Colon (tissue), 2 donors: ENCODE data around the gene CLCN7.

Experiments
- FAIRE-seq: peaks from 2 replicates; lab custom pipeline; 2012; peaks lifted over from hg19 to GRCh38; lab: Jason Lieb, UNC
- donor health status: control.
- donor health status: control.

Gene CLCN7

GRCh38 chr16:1464196-1464893 lies 10.5 kb downstream of the CLCN7 start:
- no peak for FAIRE-seq

GRCh38 chr16:1461146-1461545 lies 13.7 kb downstream of the CLCN7 start:
- FAIRE-seq, result no peak

DNA sequence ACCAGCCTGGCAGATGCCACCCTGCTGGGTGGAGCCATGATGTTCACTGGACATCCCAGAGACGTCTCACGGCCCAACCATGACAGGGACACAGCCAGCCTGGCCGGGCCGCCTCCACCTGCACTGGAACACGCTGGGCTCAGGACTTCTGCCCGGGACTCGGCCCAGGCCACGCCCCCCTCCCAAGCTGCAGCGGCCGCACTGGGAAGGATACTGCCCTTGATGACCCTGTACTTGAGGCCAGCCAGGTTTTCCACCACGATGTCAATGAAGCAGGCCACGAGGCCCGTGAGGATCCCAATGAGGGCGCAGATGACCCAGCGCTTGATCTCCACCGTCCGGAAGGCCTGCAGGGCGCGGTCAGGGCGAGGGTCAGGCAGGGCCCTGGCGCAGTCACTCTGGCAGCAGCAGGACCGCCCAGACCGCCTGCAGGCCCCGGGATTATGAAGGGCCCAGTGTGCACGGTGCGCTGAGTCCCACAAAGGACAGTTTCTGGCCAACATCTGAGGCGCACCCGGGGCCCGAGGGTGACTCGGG lies 14.2 kb downstream of the CLCN7 start:
- FAIRE-seq, result no peak

DNA sequence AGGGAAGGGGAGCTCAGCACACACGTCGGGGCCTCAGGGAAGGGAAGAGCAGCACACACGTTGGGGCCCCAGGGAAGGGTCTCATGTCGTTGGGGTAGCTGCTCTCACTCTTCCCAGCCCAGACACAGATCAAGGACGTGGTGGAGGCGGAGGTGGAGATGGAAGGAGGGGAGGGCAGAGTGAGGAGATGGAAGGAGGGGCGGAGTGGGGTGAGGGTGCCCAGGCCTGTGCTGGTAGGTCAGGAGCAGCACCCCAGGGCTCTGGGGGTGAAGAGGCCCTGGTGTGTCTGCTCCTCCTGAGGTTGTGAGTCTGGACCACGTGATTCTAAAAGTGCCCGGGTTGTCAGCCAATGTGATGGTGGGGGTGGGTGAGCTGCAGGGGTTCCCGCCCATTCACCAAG lies 14.9 kb downstream of the CLCN7 start:
- FAIRE-seq, result no peak

DNA sequence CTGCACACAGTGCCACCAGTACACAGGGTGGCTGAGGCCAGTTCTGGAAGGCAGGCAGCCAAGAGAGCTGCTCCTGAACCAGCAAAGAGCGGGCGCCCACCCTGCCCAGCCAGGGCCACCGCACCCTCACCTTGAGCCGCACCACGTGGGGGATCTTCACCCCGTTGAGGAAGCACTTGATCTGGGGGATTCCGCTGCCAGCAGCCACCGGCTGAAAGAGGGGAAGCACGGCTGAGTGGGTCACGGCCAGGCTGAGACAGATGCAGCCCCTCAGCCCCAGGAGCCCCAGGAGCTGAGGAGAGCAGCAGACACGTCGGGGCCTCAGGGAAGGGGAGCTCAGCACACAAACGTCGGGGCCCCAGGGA lies 15.9 kb downstream of the CLCN7 start:
- no peak for FAIRE-seq

DNA sequence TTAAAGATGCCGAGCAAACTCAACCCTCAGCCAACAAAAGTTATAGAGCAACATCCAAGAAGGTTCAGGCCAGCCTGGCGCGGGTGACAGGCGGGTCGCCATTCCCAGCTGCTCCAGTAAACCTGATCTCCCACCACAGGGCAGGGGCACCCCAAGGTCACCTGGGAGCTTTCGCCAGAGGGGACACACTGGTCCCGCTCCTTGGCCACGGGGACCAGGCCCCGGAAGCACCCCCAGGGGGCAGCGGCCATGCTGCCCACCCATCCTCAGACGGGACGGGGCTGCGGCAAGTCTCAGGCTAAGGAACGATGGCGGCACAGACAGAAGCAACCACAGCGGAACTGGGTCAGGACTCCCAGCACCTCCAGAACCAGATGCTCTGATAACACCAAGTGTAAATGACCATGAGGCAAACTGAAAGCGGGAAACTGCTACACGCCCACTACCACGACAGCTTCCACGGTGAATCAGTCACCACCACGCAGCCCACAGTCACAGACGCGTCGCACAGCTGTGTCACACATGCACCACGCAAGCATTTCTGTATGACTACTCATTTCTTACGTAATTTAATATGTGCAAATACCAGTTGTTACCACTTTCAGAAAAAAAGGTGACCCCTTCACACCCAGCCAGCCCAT lies 16.4 kb downstream of the CLCN7 start:
- no peak for FAIRE-seq

DNA sequence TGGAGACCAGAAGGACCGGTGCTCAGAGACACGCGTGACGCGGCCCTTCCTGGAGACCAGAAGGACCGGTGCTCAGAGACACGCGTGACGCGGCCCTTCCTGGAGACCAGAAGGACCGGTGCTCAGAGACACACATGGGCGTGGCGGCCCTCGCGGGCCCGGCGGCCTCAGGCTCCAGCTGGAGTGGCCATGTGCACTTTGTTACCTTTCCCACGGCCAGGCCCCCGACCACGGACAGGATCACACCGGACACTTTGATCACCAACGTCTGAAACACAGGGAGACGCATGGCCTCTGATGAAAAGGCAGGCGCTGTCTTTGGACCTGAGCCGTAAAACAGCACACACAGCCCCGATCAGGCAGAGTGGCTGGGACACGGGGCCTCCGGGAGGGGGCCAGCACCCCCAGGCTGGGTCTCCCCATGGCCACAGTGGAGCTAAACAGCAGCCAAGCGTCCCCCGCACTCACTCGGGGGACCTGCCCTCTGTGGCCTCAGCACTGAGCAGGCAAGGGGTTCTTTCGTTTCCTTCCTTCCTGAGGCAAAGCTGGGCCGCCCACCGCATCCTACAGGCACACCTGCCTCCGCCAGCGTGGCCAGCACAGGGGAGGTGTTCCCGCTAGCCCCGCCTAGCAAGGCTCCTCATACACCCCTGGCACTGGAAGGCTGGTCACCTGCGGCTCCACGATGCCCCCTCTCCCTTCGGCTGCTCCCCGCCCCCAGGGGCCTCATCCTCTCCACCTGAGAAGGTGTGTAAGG lies 17.2 kb downstream of the CLCN7 start:
- FAIRE-seq, result no peak

- FAIRE-seq, result no peak
Observed at GRCh38 chr16:1456951-1457350, 17.9 kb downstream of the CLCN7 start.

- no peak for FAIRE-seq
Observed at GRCh38 chr16:1455190-1456171, 19.3 kb downstream of the CLCN7 start.

- no peak for FAIRE-seq
Observed at GRCh38 chr16:1454561-1454960, 20.3 kb downstream of the CLCN7 start.

DNA sequence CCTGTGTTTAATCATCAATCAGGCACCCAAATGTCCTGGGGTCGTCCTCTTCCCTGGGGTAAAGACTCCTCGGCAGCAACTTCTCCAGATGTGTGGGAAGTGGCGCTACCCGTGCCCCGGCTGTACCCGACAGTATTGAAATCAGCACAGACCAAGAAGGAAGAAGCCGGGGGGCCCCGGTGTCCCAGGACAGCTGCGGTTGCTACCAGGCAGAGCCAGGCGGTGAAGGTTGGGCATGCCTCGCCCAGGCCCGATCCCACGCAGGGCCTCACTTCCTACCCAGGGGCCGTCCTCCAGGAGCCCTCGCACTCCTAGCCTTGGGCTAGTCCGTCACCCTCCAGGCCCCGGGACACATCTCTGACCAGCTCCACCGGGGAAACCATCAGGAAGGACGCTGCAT lies 21.5 kb downstream of the CLCN7 start:
- no peak for FAIRE-seq

- FAIRE-seq, result no peak
Observed at GRCh38 chr16:1452530-1452929, 22.3 kb downstream of the CLCN7 start.

DNA sequence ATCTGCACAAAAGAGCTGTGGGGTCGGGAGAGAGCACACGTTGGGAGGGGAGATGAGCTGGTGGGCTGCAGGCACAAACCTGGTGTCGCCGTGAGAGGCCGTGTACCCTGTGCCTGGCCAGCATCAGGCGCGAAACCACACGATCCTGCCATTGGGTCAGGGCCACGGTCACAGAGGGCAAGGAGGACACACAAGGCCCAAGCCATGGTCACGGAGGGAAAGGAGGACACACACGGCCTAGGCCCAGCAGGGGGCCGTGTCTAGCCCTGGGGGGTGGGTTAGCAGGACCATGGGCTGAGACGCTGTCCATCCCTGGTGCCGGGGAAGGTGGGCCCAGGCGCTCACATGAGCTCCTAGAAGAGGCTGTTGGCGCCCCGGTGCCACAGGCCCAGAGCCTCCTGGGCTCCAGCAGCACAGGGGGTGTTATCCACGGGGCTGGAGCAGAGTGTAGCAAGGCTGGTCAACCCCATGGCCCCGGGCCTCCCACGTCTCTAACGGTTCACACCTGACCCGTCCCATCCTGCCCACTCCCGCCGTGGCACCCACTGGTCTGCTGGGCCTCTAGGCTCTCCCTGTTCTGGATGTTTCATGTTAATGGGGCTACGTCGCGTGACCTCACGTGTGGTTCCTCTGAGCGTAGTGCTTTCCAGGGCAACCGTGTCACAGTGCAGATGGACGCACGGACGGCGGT lies 23.0 kb downstream of the CLCN7 start:
- FAIRE-seq, result no peak

- FAIRE-seq, result no peak
Observed at GRCh38 chr16:1450841-1451240, 24.0 kb downstream of the CLCN7 start.

DNA sequence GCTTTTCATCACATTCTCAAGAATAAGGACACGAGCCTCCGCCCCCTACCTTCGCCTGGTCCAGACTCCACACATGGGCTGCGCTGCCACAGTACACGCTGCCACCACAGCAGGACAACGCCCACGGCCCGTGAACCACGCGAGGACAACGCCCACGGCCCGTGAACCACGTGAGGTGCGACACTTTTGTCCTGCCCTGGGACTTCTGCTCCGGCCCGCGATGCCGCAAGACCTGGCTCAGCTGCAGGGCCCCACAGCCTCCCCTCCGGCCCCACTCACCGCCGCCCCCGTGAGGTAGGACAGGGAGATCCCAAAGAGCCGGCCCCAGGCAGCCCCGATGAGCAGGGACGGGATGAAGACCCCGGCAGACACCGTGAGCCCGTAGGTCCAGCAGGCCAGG lies 24.6 kb downstream of the CLCN7 start:
- no peak for FAIRE-seq

DNA sequence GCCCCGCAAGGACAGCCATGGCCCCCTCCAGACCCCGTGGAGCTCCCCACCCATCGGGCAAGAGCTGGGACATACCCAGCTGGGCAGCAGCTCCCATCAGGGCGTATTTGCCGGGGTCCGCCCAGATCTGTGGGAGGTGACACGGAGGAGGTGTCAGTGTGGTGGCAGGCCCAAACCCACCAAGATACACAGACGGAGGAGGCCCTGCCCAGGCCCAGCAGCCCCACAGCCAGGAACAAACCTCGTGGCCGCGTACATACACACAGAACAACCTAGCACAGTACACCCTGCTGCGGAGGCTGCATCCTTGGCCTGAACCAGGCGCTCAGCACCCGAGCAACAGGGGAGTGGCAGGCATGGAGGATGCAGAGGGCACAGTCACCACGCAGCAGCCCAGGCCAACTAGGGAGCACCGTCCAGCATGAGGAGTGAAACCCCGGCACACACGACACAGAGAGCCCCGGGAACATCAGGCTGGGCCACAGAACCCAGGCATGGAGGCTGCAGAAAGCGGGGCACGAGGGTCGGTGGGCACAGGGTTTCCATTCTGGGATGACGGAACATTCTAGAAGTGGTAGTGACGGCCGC lies 25.5 kb downstream of the CLCN7 start:
- no peak for FAIRE-seq

- FAIRE-seq, result no peak
Observed at GRCh38 chr16:1448536-1449116, 26.2 kb downstream of the CLCN7 start.

DNA sequence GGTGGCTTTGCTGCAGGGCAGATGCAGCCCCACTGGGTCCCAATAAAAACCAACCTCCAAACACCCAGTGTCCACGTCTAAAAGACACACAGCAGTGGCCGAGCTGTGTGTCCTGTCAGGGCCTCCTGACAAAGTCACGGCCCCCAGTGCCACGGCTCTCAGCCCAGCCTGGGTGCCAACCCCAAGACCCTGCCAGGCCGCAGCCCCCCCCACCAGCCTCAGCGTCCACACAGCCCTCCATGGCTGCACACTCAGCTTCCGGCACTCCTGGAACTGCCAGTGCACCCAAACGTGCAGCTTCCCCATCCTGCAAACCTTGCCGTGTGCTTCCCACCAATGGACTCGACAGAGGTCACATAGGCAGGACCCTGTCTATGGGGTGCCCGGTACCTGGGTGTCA lies 26.9 kb downstream of the CLCN7 start:
- no peak for FAIRE-seq

DNA sequence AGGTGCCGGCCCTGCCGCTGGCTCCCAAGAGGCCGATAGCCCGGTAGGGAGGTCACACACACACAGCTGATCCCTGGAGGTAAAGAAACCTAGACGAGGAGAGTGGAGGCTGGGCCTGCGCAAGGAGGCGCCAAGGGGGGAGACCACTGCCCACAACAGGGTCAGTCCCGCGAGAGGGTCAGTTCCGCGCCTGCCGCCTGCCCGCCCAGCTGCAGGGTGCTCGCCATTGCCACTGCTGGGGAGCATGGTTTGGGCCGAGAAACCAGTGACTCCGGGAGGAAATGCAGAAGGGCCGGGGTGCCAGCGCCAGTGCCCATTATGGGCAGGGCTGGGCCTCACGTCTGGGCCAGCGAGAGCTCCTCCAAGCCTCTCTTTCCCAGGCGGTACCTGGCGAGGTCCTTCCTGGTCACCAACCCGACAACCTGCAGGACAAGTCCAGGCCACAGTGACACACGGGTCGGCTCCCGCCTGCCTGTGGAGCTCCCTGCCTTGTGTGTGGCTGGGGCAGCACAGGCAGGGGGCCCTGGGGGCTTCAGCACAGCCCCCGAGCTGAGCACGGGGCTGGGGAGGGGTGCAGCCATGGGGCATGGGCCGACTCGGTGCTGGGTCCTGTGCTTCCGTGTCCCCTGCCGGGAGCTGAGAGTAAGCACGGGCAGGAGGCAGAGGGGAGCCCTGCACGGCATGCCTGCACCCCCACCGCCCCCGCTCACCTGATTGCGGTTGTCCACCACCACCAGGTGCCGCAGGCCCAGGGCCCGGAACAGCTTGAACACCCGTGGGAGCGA lies 28.3 kb downstream of the CLCN7 start:
- no peak for FAIRE-seq
